Measurements from ENCODE around the gene ARHGAP20. TPM values are rescaled to one million over a fixed set of nuclear protein-coding genes. Genes with fewer than 3 reads are reported as not detected.

The ARHGAP20 gene
- total and polyA plus RNA-seq, 2 donors (not counting 1 experiment from before 2014, with no cell fraction given) = 9.4 to 18.1 TPM

- H3K9ac ChIP-seq (ENCODE audit: insufficient read depth, low read length) = no peak overlapping the region
Observed at GRCh38 chr11:110715541-110715940, 3.3 kb upstream of the ARHGAP20 start.

GRCh38 chr11:110713449-110713776 lies 1.2 kb upstream of the ARHGAP20 start:
- Histone ChIP-seq H3K27me3 (ENCODE audit: control insufficient read depth, insufficient read depth, low read length) (no peaks in the 10 kb centered on the region), H3K4me1 (ENCODE audit: control insufficient read depth, extremely low read depth, insufficient read depth, low read length) (no peaks in the 10 kb centered on the region), H3K9me3 (ENCODE audit: control insufficient read depth, insufficient read depth, low read depth, low read length) (no peaks in the 10 kb centered on the region), H3K27ac (ENCODE audit: insufficient read depth, low read length) (no peak overlapping the region), H4K20me1 (ENCODE audit: control insufficient read depth, extremely low read depth, insufficient read depth, low read length) (no peaks in the 10 kb centered on the region), H3K79me2 (ENCODE audit: control insufficient read depth, insufficient read depth, low read length) (peaks cover 8% of the 10 kb centered on the region), H3K4me2 (ENCODE audit: extremely low read depth, insufficient read depth, low read length) (peak overlapping the region; percentile 81), H3K4me3 (replicated peaks in 1 of 4; ENCODE audit: control extremely low read depth in 1 of 4, insufficient read depth in 1 of 4, low read depth in 3 of 4, low read length in 4 of 4) (peak overlapping the region in 2 of 4 experiments; percentile 62 to 81), H2AFZ (ENCODE audit: low read length) (no peak overlapping the region), H3K9ac (ENCODE audit: insufficient read depth, low read length) (no peak overlapping the region), H3K36me3 (ENCODE audit: control insufficient read depth, insufficient read depth, low read length) (no peaks in the 10 kb centered on the region)
- DNase-seq (ENCODE audit: low read depth in 2 of 2) = no peak
- TF ChIP-seq EZH2 (IDR thresholded peaks at IDR 0.05; ENCODE audit: low read length, missing control alignments) (no peak), CTCF (conservative IDR thresholded peaks at IDR 0.05 in 1 of 2, IDR thresholded peaks at IDR 0.05 in 1 of 2; ENCODE audit: low read depth in 1 of 2, low read length in 2 of 2) (no peak)

More at GRCh38 chr11:110715541-110715940, 3.3 kb upstream of the ARHGAP20 start:
- H3K4me1 ChIP-seq (ENCODE audit: control insufficient read depth, extremely low read depth, insufficient read depth, low read length) = no peaks in the 10 kb centered on the region
- H3K36me3 ChIP-seq (ENCODE audit: control insufficient read depth, insufficient read depth, low read length) = no peaks in the 10 kb centered on the region
- peaks cover 2% of the 10 kb centered on the region for H3K79me2 ChIP-seq (ENCODE audit: control insufficient read depth, insufficient read depth, low read length)
- H4K20me1 ChIP-seq (ENCODE audit: control insufficient read depth, extremely low read depth, insufficient read depth, low read length) = no peaks in the 10 kb centered on the region
- no peak overlapping the region for H3K4me3 ChIP-seq (replicated peaks in 1 of 4; ENCODE audit: control extremely low read depth in 1 of 4, insufficient read depth in 1 of 4, low read depth in 3 of 4, low read length in 4 of 4)
- DNase-seq (ENCODE audit: low read depth in 2 of 2) = peak; percentile 75 to 82
- H3K9me3 ChIP-seq (ENCODE audit: control insufficient read depth, insufficient read depth, low read depth, low read length) = no peaks in the 10 kb centered on the region
- no peaks in the 10 kb centered on the region for H3K27me3 ChIP-seq (ENCODE audit: control insufficient read depth, insufficient read depth, low read length)
- TF ChIP-seq EZH2 (IDR thresholded peaks at IDR 0.05; ENCODE audit: low read length, missing control alignments) = no peak
- TF ChIP-seq CTCF (conservative IDR thresholded peaks at IDR 0.05 in 1 of 2, IDR thresholded peaks at IDR 0.05 in 1 of 2; ENCODE audit: low read depth in 1 of 2, low read length in 2 of 2) = no peak
- H3K27ac ChIP-seq (ENCODE audit: insufficient read depth, low read length) = peak overlapping the region; percentile 33
- peak overlapping the region; percentile 27 for H3K4me2 ChIP-seq (ENCODE audit: extremely low read depth, insufficient read depth, low read length)
- H2AFZ ChIP-seq (ENCODE audit: low read length) = no peak overlapping the region

- H3K9me3 ChIP-seq (ENCODE audit: control insufficient read depth, insufficient read depth, low read depth, low read length) = no peaks in the 10 kb centered on the region
- peak overlapping the region; percentile 46 to 81 (median 57) for H3K4me3 ChIP-seq (replicated peaks in 1 of 4; ENCODE audit: control extremely low read depth in 1 of 4, insufficient read depth in 1 of 4, low read depth in 3 of 4, low read length in 4 of 4)
- peaks cover 10% of the 10 kb centered on the region for H3K79me2 ChIP-seq (ENCODE audit: control insufficient read depth, insufficient read depth, low read length)
- peak overlapping the region; percentile 81 for H3K4me2 ChIP-seq (ENCODE audit: extremely low read depth, insufficient read depth, low read length)
- DNase-seq (ENCODE audit: low read depth in 2 of 2) = peak; percentile 47 to 75
- H4K20me1 ChIP-seq (ENCODE audit: control insufficient read depth, extremely low read depth, insufficient read depth, low read length) = no peaks in the 10 kb centered on the region
- H2AFZ ChIP-seq (ENCODE audit: low read length) = peak overlapping the region; percentile 70
- TF ChIP-seq EZH2 (IDR thresholded peaks at IDR 0.05; ENCODE audit: low read length, missing control alignments) = no peak
- peak in 1 of 2 donors; percentile 37 for TF ChIP-seq CTCF (conservative IDR thresholded peaks at IDR 0.05 in 1 of 2, IDR thresholded peaks at IDR 0.05 in 1 of 2; ENCODE audit: low read depth in 1 of 2, low read length in 2 of 2)
- H3K4me1 ChIP-seq (ENCODE audit: control insufficient read depth, extremely low read depth, insufficient read depth, low read length) = no peaks in the 10 kb centered on the region
- peak overlapping the region; percentile 28 for H3K9ac ChIP-seq (ENCODE audit: insufficient read depth, low read length)
- H3K27ac ChIP-seq (ENCODE audit: insufficient read depth, low read length) = no peak overlapping the region
- H3K27me3 ChIP-seq (ENCODE audit: control insufficient read depth, insufficient read depth, low read length) = no peaks in the 10 kb centered on the region
- no peaks in the 10 kb centered on the region for H3K36me3 ChIP-seq (ENCODE audit: control insufficient read depth, insufficient read depth, low read length)
Observed at GRCh38 chr11:110712659-110713448, 617 bp upstream of the ARHGAP20 start.

Data from fibroblast of lung (primary cell).